PFSK-1 (cell line): ENCODE measurements around the gene SLC6A15.

Experiments
- FOXP2 ChIP-seq: optimal IDR thresholded peaks from 2 replicates; pipeline ENCODE3; 2011; ENCODE audit warnings: borderline replicate concordance, control low read depth, inconsistent platforms; ENCODE audit not compliant: insufficient read depth; ENCODE audit errors: extremely low read length, extremely low read depth
- POLR2AphosphoS5 ChIP-seq: IDR thresholded peaks from 2 replicates; pipeline ENCODE4 v1.6.1; 2012; ENCODE audit warnings: low read depth, mild to moderate bottlenecking, control low read depth, low read length, moderate library complexity
- REST ChIP-seq, 2 experiments: IDR thresholded peaks; 2 replicates each; pipeline versions ENCODE4 v1.6.1 to v1.8.0; 2011 to 2012; ENCODE audit warnings: low read depth in 2 of 2, low read length in 2 of 2, control low read depth in 1 of 2, inconsistent platforms in 1 of 2, mild to moderate bottlenecking in 1 of 2, moderate library complexity in 1 of 2; ENCODE audit not compliant: insufficient read depth in 1 of 2
- SIN3A ChIP-seq: IDR thresholded peaks from 2 replicates; pipeline ENCODE4 v1.6.1; 2012; ENCODE audit warnings: mild to moderate bottlenecking, low read length, moderate library complexity, borderline replicate concordance; ENCODE audit not compliant: insufficient read depth
- TAF1 ChIP-seq: IDR thresholded peaks from 2 replicates; pipeline ENCODE4 v1.6.1; 2012; ENCODE audit warnings: low read length, control low read depth, borderline replicate concordance; ENCODE audit not compliant: insufficient read depth

SLC6A15 gene

GRCh38 chr12:84810611-84811010 is 102.0 kb downstream of the SLC6A15 start:
- TF ChIP-seq REST (IDR thresholded peaks at IDR 0.05; ENCODE audit: insufficient read depth in 1 of 2, low read depth in 2 of 2, low read length in 2 of 2) (no peak), POLR2AphosphoS5 (no peak), FOXP2 (no peak), SIN3A (no peak), TAF1 (no peak)
